HG03025 (cell line): ENCODE measurements around the gene SLC17A5.
"Not testable (repeated sequence)": the region's sequence is repeated elsewhere in the genome, so short reads cannot be mapped to it uniquely, and the experiment has no call there.

Experiments
- ATAC-seq: cut with Tn5 transposase; IDR thresholded peaks from one replicate; pipeline ENCODE4 v1.9.1; 2021; ENCODE audit warnings: mild to moderate bottlenecking, moderate library complexity; ENCODE audit not compliant: unreplicated experiment, low FRiP score

SLC17A5 gene

GRCh38 chr6:73571218-73572181 is 82.3 kb downstream of the SLC17A5 start:
- ATAC-seq = not testable (repeated sequence)

- no peak for ATAC-seq
These were observed 84.7 kb downstream of the SLC17A5 start for GRCh38 chr6:73569121-73569520.

- no peak for ATAC-seq
These were observed 86.7 kb downstream of the SLC17A5 start for GRCh38 chr6:73566954-73567591.

GRCh38 chr6:73566486-73566871 is 87.3 kb downstream of the SLC17A5 start:
- not testable (repeated sequence) for ATAC-seq

- ATAC-seq = no peak
These were observed 87.9 kb downstream of the SLC17A5 start for GRCh38 chr6:73565767-73566485.

GRCh38 chr6:73564578-73565345 is 89.0 kb downstream of the SLC17A5 start:
- ATAC-seq = no peak

GRCh38 chr6:73562558-73562957 is 91.2 kb downstream of the SLC17A5 start:
- no peak for ATAC-seq

- peak; percentile 42 for ATAC-seq
These were observed 92.9 kb downstream of the SLC17A5 start for GRCh38 chr6:73560853-73561407.

GRCh38 chr6:73560182-73560732 is 93.5 kb downstream of the SLC17A5 start:
- no peak for ATAC-seq

GRCh38 chr6:73559399-73559794 is 94.4 kb downstream of the SLC17A5 start:
- not testable (repeated sequence) for ATAC-seq

- peak; percentile 54 for ATAC-seq
These were observed 95.0 kb downstream of the SLC17A5 start for GRCh38 chr6:73558624-73559398.

- ATAC-seq = no peak
These were observed 97.0 kb downstream of the SLC17A5 start for GRCh38 chr6:73556836-73557235.

- ATAC-seq = not testable (repeated sequence)
These were observed 98.3 kb downstream of the SLC17A5 start for GRCh38 chr6:73555380-73555949.

- ATAC-seq = not testable (repeated sequence)
These were observed 102.7 kb downstream of the SLC17A5 start for GRCh38 chr6:73551115-73551514.

GRCh38 chr6:73548458-73549446 is 105.0 kb downstream of the SLC17A5 start:
- no peak for ATAC-seq

- ATAC-seq = no peak
These were observed 106.8 kb downstream of the SLC17A5 start for GRCh38 chr6:73547036-73547435.
